Kidney (tissue), 14 donors: Measurements from ENCODE around the gene SLC31A1. TPM values are rescaled to one million over a fixed set of nuclear protein-coding genes. Genes with fewer than 3 reads are reported as not detected.

Experiments
- DNase-seq, 5 donors: peaks; one replicate each; pipeline ENCODE4 v3.0.0-alpha.2; 2013 to 2020
- FAIRE-seq: peaks from 2 replicates; lab custom pipeline; 2012; peaks lifted over from hg19 to GRCh38; lab: Jason Lieb, UNC
- H3K27ac ChIP-seq, 2 donors: one replicate each; pipeline ENCODE4 v1.7.0; 2013; ENCODE audit warnings: low read depth in 2 of 2, low read length in 2 of 2, inconsistent platforms in 1 of 2
- H3K27me3 ChIP-seq: one replicate; pipeline ENCODE4 v1.7.1; 2013; ENCODE audit warnings: low read length, inconsistent platforms; ENCODE audit not compliant: control insufficient read depth, insufficient read depth
- H3K36me3 ChIP-seq, 3 donors: one replicate each; pipeline versions ENCODE4 v1.7.0 to v1.7.1; 2013; ENCODE audit warnings: low read length in 3 of 3, control low read depth in 1 of 3, inconsistent platforms in 1 of 3; ENCODE audit not compliant: insufficient read depth in 3 of 3, control insufficient read depth in 2 of 3
- H3K4me1 ChIP-seq, 3 donors: one replicate each; pipeline versions ENCODE4 v1.7.0 to v1.7.1; 2013; ENCODE audit warnings: low read length in 3 of 3, inconsistent platforms in 1 of 3, low read depth in 1 of 3; ENCODE audit not compliant: control insufficient read depth in 2 of 3, insufficient read depth in 2 of 3
- H3K4me3 ChIP-seq, 3 donors: one replicate each; pipeline versions ENCODE4 v1.7.0 to v1.8.1; 2013; ENCODE audit warnings: low read length in 3 of 3, control low read depth in 1 of 3, inconsistent platforms in 1 of 3
- H3K9ac ChIP-seq, 3 donors: one replicate each; pipeline versions ENCODE4 v1.7.0 to v1.7.1; 2013; ENCODE audit warnings: low read length in 3 of 3, control low read depth in 1 of 3, inconsistent platforms in 1 of 3
- H3K9me3 ChIP-seq, 3 donors: one replicate each; pipeline versions ENCODE4 v1.7.0 to v1.7.1; 2013; ENCODE audit warnings: low read length in 3 of 3, control low read depth in 1 of 3, inconsistent platforms in 1 of 3; ENCODE audit not compliant: control insufficient read depth in 2 of 3, insufficient read depth in 1 of 3
- CTCF ChIP-seq: IDR thresholded peaks from 3 replicates; pipeline ENCODE4 v1.5.1; 2012; ENCODE audit warnings: mild to moderate bottlenecking, moderate library complexity, borderline replicate concordance; ENCODE audit not compliant: insufficient read depth; ENCODE audit errors: extremely low read depth
- intact Hi-C: fragments of 100-400 bp; cut with DNase I; formaldehyde crosslinking; loops from one replicate; pipeline ENCODE4 v1.11.1; 2022
- polyA plus RNA-seq: library from polyadenylated mRNA; stranded (reverse); fragments of 350-450 nt; fragmentation: Illumina TruSeq; extraction: RNeasy Lipid Tissue Mini Kit (QIAGEN cat#74804); gene quantifications from one replicate; pipeline ENCODE4 v1.2.3, GENCODE V29; 2014; ENCODE audit warnings: low read depth, low replicate concordance; ENCODE audit not compliant: insufficient read depth
- total RNA-seq: library from RNA; stranded (reverse); fragmentation: NEBNext Ultra II Directional; extraction: Animal tissue kit (Norgen Biotek cat#: 25700); gene quantifications from one replicate; pipeline ENCODE4 v1.2.1, GENCODE V29; 2021
- donor health status: control.
- donor health status: control.
- donor health status: control.
- donor health status: control.
- donor health status: control.
- donor health status: DM: yes; HTN: yes; CAD: no.
- donor health status: Normal renal cell carcinoma (clear cell type).

Gene SLC31A1
- total and polyA plus RNA-seq, 2 donors from 2014 or later: 19.5 to 20.1 TPM

- Histone ChIP-seq H3K27ac (no peak overlapping the region), H3K27me3 (no peaks in the 10 kb centered on the region), H3K9ac (no peak overlapping the region), H3K36me3 (peaks cover 9 to 15% (median 15%) of the 10 kb centered on the region in 3 donors), H3K4me1 (no peaks in the 10 kb centered on the region), H3K9me3 (no peaks in the 10 kb centered on the region), H3K4me3 (no peak overlapping the region)
- FAIRE-seq (no peak), DNase-seq (no peak)
- no peak for TF ChIP-seq CTCF
- intact Hi-C loops: no loop called here
Measured at GRCh38 chr9:113210815-113211214, 10.5 kb upstream of the SLC31A1 start.

GRCh38 chr9:113215132-113215531, 6.2 kb upstream of the SLC31A1 start:
- H3K4me3 ChIP-seq: no peak overlapping the region
- no peak for TF ChIP-seq CTCF
- peaks cover 0 to 4% (median 4%) of the 10 kb centered on the region in 3 donors for H3K36me3 ChIP-seq
- peaks cover 0 to 10% (median 9%) of the 10 kb centered on the region in 3 donors for H3K4me1 ChIP-seq
- H3K9ac ChIP-seq: no peak overlapping the region
- H3K27ac ChIP-seq: no peak overlapping the region
- no peak for FAIRE-seq
- no peaks in the 10 kb centered on the region for H3K9me3 ChIP-seq
- H3K27me3 ChIP-seq: no peaks in the 10 kb centered on the region
- intact Hi-C loops: no loop called here
- DNase-seq: no peak

- Histone ChIP-seq H3K4me1 (peaks cover 0 to 15% (median 9%) of the 10 kb centered on the region in 3 donors), H3K4me3 (no peak overlapping the region), H3K27ac (no peak overlapping the region), H3K9me3 (no peaks in the 10 kb centered on the region), H3K36me3 (no peaks in the 10 kb centered on the region), H3K9ac (no peak overlapping the region), H3K27me3 (no peaks in the 10 kb centered on the region)
- intact Hi-C loops: no loop called here
- TF ChIP-seq CTCF: no peak
- DNase-seq: no peak
- no peak for FAIRE-seq
Measured at GRCh38 chr9:113216406-113216805, 4.9 kb upstream of the SLC31A1 start.

- no peak overlapping the region for H3K4me3 ChIP-seq
- no peaks in the 10 kb centered on the region for H3K9me3 ChIP-seq
- FAIRE-seq: no peak
- H3K27ac ChIP-seq: no peak overlapping the region
- no peak overlapping the region for H3K9ac ChIP-seq
- no peaks in the 10 kb centered on the region for H3K27me3 ChIP-seq
- intact Hi-C loops: no loop called here
- H3K4me1 ChIP-seq: peaks cover 4 to 21% (median 16%) of the 10 kb centered on the region in 3 donors
- TF ChIP-seq CTCF: no peak
- H3K36me3 ChIP-seq: no peaks in the 10 kb centered on the region
- no peak for DNase-seq
Measured at GRCh38 chr9:113219186-113219936, 2.0 kb upstream of the SLC31A1 start.
